ENCODE measurements around the gene SIKE1.
"Not testable (repeated sequence)": the region's sequence is repeated elsewhere in the genome, so short reads cannot be mapped to it uniquely, and the experiment has no call there.

The SIKE1 gene

DNA sequence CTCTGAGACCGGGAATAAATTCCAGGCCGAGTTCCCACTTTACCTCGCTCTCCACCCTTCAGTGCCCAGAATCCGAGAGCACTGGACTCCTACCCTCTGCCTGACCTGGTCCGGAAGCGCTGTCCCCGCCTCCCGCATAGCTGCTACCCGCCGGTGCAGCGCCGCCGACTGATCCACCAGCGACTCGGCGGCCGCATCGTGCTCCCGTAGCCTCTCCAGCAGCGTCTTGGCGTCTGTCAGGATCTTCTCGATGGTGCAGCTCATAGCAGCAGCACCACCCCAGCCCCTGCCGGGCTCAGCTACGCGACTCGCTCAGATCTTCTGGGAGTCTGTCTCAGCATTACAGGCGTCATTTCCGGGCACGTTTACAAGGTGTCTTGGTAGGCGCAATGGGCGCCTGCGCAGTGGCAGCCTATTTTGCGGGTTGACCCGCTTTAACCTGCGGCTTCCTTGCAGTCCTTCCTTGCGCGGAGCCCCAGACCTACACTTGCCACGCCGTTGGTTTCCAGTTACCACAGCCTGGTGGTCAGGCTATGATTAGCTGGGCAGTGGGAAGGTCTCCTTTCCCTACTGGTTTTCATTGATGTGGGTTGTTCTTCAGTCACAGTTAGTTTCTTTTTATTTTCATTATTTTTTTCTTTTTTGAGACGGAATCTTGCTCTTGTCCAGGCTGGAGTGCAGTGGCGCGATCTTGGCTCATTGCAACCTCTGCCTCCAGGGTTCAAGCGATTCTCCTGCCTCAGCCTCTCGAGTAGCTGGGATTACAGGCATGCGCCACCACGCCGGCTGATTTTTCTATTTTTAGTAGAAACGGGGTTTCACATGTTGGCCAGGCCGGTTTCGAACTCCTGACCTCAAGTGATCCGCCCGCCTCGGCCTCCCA, at the start of gene SIKE1:
SIKE1 (minus strand) TSS at position 342 of the 883 bp plus-strand sequence; CDS start at position 264, 78 bp downstream.
- peak; percentile 74 for DNase-seq

DNA sequence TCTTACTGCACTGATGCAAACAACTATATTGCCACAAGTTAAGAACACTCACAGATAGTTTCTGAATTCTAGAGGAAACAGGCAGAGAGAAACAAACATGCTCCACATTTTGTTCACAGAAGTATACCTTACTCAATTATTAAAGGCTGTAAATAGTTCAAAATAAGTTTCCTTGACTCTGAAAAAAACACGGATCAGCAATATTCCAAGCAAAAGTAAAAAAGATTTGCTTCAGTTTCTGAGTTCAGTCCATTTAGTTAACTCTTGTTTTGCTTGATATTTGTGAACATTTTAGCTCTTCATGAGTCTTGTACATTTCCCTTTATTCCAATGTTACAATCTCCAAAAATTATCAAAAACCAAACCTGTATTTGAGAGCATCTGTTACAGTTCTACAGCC, 49.6 kb upstream of the SIKE1 start:
- DNase-seq: not testable (repeated sequence)

DNA sequence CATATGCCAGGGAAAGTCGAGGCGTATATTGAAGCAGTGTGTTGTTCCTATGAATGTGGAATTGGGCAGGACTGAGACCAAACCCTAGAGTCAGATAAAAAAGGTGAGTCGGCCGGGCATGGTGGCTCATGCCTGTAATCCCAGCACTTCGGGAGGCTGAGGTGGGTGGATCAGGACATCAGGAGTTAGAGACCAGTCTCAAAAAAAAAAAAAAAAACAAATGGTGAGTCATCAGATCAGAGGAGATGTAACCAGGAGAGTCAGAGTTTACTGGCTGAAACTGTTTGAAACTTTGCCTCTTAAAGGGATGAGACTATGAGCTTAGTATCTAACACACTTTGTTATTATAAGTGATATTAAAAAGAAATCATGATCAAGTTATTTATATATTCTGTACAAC, 47.8 kb upstream of the SIKE1 start:
- no peak for DNase-seq

DNA sequence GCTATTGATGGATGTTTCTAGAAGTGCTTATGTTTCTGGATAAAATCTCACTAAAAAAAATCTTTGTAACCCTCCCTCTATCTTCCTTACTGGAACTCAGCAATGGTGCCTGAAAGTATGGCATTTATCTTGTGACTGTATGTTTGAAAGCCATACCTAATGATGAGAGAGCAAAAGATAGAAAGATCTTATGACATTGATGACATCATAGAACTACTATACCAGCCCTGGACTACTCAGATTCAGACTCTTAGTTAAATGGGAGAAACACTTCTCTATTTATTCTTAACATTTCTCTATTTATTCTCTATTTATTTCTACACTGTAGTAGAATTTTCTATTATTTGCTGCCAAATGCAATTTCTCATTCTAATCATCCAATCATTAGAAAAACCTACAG, 41.5 kb upstream of the SIKE1 start:
- no peak for DNase-seq

DNA sequence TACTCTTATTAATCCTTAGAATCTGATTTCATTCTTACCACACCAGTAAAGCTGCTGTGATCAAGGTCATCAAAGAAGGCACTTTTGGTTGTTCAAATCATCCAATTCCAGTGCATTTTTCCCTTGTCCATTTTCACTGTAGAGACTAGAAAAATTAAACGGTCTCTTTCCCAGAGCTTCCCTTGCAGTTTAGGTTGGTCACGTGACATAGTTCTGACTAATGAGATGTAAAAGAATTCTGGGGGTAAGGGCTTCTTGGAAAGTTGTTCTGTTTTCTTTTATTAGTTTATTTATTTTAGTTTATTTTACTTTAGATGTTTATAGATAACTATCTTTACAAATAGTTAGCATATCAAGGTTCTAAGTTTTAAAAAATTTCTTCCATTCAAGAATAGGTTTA, 39.9 kb upstream of the SIKE1 start:
- no peak for DNase-seq

DNA sequence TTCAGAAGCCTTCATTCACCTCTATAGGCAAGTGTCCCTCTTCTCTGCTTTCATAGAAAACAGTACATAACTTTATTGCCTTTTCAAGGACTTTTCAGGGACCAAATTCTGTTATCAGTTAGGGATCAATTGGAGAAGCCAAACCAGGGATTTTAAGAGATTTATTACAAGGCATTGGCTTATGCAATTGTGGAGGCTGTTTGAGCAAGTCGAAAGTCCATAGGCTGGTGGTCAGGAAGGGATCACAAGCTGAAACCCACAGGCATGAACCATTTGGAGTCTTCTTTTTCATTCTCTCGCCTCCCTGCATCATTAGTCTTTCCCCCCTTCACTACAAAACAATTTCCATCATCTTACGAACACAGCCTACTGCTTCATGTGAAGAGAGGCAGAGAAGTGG, 39.4 kb upstream of the SIKE1 start:
- DNase-seq: no peak

DNA sequence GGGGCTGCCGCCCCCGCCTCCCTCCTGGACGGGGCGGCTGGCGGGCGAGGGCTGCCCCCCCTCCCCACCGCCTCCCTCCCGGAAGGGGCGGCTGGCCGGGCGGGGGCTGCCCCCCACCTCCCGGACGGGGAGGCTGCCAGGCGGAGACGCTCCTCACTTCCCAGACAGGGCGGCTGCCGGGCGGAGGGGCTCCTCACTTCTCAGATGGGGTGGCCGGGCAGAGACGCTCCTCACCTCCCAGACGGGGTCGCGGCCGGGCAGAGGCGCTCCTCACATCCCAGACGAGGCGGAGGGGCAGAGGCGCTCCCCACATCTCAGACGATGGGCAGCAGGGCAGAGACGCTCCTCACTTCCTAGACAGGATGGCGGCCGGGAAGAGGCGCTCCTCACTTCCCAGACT, 24.0 kb upstream of the SIKE1 start:
- not testable (repeated sequence) for DNase-seq

DNA sequence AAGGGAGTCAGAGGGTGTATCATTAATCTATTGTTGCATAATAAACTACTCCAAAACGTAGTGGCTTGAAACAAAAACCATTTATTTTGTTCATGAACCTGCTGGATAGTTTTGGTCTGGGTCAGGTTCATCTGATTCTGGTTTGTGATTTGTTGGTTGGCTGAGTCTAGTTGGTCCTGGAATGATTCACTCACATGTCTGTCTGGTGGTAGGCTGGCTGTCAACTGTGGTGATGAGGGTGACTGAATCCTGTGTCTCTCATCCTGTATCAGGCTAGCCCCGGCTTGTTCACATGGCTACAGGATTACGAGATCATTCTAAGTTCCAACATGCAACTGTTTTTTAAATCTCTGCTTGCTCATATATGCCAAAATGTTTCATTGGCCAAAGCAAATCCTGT, 22.5 kb upstream of the SIKE1 start:
- peak; percentile 6 for DNase-seq

DNA sequence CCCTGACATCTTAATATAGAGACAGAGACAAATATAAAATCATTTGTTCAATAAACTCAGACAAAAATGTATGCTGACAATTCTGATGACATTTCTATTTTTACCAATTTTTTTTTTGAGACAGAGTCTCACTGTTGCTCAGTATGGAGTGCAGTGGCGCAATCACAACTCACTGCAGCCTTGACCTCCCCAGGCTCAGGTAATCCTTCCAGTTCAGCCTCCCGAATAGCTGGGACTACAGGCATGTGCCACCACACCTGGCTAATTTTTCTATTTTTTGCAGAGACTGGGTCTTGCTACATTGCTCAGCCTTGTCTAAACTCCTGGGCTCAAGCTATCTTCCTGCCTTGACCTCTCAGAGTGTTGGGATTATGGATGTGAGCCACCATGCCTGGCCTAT, 13.6 kb upstream of the SIKE1 start:
- DNase-seq: no peak

DNA sequence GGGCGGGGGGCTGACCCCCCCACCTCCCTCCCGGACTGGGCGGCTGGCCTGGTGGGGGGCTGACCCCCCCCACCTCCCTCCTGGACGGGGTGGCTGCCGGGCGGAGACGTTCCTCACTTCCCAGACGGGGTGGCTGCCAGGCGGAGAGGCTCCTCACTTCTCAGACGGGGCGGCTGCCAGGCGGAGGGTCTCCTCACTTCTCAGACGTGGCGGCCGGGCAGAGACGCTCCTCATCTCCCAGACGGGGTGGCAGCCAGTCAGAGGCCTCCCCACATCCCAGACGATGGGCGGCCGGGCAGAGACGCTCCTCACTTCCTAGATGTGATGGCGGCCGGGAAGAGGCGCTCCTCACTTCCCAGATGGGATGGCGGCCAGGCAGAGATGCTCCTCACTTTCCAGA, 10.1 kb upstream of the SIKE1 start:
- DNase-seq: not testable (repeated sequence)

DNA sequence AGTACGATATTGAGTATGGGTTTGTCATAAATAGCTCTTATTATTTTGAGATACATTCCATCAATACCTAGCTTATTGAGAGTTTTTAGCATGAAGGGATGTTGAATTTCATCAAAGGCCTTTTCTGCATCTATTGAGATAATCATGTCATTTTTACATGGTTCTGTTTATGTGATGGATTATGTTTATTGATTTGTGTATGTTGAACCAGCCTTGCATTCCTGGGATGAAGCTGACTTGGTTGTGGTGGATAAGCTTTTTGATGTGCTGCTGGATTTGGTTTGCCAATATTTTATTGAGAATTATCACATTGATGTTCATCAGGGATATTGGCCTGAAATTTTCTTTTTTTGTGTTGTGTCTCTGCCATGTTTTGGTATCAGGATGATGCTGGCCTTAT, 6.0 kb upstream of the SIKE1 start:
- DNase-seq: not testable (repeated sequence)

DNA sequence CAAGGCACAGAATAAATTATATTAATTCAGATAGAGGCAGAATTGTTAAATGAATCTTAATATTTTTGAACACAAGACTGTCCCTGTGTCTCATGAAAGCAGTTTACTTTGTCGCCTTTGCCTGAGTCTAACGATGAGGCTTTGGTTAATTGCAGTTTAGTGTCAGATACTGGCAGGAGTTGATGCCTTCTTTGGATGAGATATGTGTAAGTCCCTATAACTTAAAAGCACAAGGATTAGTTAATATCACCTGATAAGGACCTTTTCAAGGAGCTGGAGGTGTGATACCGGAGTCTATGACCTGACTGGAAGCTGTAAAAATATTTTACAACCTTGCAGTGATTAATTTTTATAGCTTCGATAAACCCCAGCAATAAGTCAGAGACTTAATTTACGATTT, 2.0 kb upstream of the SIKE1 start:
- DNase-seq: no peak

DNA sequence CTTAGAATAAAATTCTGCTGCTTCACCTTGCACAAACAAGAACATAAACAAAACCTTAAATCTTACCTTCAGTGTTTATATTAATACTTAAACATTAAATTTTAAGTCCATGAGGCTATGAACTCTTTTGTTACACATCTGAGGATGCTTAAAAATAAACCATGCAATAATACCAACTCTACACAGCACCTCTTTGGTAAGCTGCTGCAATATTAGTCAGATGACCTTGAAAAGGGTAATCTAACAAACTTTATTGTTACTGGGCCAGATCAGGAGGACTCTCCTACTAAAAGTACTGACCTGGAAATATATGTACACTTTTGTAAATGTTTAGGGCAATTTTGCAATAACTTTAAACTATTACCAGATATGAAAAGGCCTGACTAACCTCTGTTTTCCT, 763 bp downstream of the SIKE1 start:
- DNase-seq: no peak

DNA sequence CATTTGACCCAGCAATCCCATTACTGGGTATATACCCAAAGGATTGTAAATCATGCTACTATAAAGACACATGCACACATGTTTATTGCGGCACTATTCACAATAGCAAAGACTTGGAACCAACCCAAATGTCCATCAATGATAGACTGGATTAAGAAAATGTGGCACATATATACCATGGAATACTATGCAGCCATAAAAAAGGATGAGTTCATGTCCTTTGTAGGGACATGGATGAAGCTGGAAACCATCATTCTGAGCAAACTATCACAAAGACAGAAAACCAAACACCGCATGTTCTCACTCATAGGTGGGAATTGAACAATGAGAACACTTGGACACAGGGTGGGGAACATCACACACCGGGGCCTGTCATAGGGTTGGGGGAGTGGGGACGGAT, 3.8 kb downstream of the SIKE1 start:
- DNase-seq: not testable (repeated sequence)

DNA sequence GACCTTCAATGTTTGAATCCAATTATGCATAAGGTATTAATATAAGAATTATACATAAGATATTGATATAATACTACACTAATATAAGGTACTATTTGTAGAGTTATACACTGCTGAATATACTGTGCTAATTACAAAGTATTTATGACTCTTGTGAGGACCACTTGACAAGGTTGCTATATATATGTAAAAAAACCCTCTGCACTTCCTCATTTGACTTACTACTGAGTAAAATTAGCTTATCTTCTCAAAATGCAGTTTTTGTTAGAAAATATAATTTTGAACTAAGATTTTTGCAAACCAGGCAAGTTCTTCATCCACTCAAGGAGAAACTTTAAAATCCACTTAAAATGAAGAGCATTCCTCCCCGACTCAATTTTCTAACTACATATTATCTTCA, 8.5 kb downstream of the SIKE1 start:
- DNase-seq: no peak

DNA sequence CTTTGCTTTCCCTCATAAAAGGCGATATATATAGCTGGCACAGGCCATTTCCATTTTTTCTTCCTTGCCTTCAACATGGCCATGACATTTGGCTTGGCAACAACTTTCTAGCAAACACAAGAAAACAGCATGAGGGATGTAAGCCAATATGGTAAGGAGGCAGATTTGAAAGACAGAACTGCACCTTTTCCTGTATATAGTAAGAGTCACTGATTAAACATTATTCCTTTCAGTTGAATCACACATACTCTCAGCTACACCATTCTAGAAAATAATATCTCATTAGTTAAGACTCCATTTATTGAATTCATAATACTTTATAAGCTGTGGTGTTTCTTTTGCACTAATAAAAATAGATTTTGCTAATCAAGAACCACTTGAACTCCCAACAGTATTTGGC, 9.5 kb downstream of the SIKE1 start:
- DNase-seq: no peak

DNA sequence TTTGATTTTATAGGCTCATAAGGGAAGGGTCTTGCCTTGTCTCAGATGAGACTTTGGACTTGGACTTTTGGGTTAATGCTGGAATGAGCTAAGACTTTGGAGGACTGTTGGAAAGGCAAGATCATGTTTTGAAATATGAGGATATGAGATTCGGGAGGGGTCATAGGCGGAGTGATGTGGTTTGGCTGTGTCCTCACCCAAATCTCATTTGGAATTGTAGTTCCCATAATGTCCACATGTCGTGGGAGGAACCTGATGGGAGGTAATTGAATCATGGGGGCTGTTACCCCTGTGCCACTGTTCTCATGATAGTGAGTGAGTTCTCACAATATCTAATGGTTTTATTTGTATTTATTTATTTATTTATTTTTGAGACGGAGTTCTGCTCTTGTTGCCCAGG, 15.8 kb downstream of the SIKE1 start:
- DNase-seq: no peak

DNA sequence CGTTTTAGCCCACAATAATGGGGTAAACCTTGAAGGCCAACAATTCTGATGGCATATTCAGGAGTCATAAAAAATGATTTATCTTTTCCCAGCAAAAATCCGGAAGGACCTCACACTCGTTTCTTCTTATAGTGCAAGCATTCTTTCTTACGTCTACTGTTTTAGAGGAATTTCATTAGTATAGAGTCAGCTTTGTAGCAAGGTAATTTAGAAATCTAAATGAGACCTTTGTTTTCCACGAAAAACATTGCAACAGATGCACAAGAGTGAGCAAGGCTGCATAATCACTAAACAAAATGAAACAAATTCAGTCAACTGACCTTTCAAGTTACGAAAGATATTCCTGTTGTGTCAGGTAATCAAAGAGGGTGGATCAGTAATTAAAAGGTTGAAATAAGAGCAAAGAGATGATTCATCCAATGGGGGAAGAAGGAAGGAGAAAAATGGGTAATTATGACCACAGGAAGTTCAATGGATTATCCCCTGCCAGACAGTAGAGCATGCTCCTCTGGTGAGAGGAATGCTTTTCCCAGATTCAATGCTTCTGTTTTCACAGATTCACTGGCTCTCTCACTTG, 22.1 kb downstream of the SIKE1 start:
- DNase-seq: no peak

DNA sequence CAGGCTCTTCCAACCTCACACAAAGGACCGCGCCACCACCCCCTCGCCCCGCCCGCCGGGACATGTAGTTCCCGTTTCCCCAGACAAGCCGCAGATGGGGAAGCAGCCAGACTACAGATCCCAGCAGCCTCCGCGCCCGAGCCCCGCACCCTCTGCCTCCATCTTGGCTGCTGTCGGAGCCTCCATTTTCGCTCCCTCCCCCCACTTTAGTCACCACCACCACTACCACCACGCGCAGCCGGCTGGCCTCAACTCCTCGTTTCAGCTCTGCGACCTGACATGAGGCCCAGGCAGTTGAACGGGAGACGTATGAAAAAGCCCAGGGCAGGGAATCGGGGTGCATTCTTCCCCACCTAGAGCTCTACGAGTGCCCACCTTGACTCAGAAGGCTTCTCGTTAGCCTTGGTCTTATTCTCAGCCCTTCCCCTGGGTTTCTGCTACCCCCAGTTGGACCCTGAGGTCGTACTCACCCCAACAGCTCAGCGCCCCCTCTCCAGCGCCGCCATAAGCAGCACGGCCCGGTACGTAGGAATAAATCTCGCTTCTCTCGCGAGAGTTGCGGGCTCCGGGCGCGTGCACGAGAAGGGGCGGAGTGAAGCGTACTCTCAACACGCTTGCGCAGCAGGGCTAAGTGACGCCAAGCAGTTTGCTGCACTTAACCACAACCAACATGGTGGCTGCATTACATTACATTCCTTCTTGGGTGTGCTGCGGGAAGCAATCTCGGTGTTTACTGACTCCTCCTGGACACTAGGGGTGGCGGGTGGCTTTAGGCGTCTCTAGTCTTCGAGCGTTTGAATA, 22.8 kb downstream of the SIKE1 start, which contains the start of gene CSDE1:
CSDE1 (minus strand) TSS at position 530 of the 801 bp plus-strand sequence. CDS start 18,094 bp downstream, outside the sequence.
- DNase-seq: peak; percentile 83

DNA sequence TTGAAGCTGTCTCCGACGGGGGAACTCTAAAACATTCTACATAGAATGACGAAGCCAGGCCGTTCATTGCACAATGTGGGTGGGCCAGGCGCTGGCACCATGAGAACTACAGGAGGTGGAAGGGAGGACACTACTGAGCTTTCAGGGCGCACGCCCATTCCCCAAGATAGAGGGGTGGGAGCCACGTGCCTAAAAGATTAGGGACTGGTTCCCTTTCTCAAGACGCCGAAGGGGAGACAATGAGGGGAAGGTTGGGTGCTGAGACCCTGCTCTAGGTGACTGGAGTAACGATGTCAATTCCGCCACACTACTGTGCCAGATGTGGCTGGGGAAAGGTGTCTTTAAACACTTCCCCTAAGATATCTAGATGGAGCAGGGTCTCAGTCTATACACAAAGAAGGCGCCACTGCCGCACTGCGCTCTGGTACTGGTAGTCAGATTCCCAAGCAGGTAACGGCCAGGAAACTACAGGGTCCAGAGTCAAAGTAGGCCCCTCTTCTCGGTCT, 23.5 kb downstream of the SIKE1 start:
- DNase-seq: no peak

DNA sequence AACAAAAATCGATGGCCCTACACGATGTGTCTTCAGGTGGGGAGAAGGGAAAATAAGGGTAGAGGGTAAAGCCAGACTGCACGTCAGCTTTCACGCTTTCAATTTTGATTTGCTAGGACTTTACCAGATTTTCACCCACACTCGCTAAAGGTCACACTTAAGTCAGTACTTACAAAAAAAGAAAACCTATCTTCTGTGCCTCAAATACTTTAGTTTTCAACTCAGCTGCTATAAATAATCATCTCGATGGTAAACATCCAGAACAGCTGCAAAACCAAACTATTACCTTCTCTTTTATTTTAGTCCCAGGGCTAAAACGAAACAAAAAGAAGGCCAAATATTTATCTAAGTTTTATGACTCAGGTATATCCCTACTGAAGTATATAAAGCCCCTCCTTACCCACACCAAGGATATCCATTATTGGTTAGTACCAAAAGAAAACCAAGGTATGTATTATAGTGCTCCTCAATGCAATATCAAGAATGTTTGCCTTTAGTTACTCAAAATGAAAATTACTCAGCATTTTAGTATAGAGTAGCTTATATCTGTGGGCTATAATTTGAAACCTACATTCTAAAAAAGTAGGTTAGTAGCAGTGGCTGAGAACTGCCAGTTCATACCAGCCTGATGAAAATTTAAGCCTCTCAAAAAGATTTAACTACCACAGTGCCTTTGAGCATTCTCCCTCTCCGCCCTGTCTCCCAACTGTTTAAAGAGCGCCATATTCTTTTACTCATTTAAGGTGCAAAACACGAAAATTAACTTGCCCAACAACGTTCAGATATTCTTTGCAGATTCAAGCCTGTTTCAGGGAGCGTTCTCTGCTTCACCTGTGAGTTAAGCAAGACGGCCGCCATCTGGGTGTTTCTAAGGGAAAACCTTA, 24.2 kb downstream of the SIKE1 start:
- no peak for DNase-seq

Data from NCI-H524 treated with DMSO at 0.1 percent for 48 hours (cell line).